Astrocyte (in vitro differentiated cells and primary cell): ENCODE measurements around the gene TMEM14A.

ENCODE experiments used
- CTCF ChIP-seq: IDR thresholded peaks from 2 replicates; pipeline ENCODE4 v1.5.1; 2011; ENCODE audit warnings: low read depth, mild to moderate bottlenecking, inconsistent platforms, low read length, moderate library complexity; ENCODE audit not compliant: insufficient read depth
- EZH2 ChIP-seq: IDR thresholded peaks from 2 replicates; pipeline ENCODE4 v1.6.1; 2012; ENCODE audit warnings: mild to moderate bottlenecking, low read length, inconsistent platforms; ENCODE audit not compliant: insufficient read depth

- TF ChIP-seq CTCF (no peak), EZH2 (no peak)
Measured at GRCh38 chr6:52728394-52728793, 57.5 kb downstream of the TMEM14A start.
